ENCODE results near the gene HMGB2. TPM values are rescaled to one million over a fixed set of nuclear protein-coding genes. Genes with fewer than 3 reads are reported as not detected.

HMGB2 gene
- total RNA-seq, 1 donor from 2014 or later: 66.9 TPM

- Mint-ChIP-seq H3K27ac (ENCODE audit: unreplicated experiment) (no peak overlapping the region), H3K9me3 (ENCODE audit: unreplicated experiment) (peaks cover 14% of the 10 kb centered on the region), H3K36me3 (ENCODE audit: unreplicated experiment) (no peaks in the 10 kb centered on the region)
Measured at GRCh38 chr4:173374588-173374987, 40.4 kb upstream of the HMGB2 start.

GRCh38 chr4:173371292-173372192 lies 37.4 kb upstream of the HMGB2 start:
- no peak for TF ChIP-seq CTCF (IDR thresholded peaks at IDR 0.05; ENCODE audit: partially characterized antibody, unreplicated experiment)
- Mint-ChIP-seq H3K36me3 (ENCODE audit: unreplicated experiment) (no peaks in the 10 kb centered on the region), H3K4me1 (ENCODE audit: low read depth, unreplicated experiment) (peaks cover 4% of the 10 kb centered on the region), H3K27ac (ENCODE audit: unreplicated experiment) (peak overlapping the region; percentile 98), H3K4me3 (ENCODE audit: unreplicated experiment) (peak overlapping the region; percentile 97), H3K27me3 (ENCODE audit: unreplicated experiment) (peaks cover 8% of the 10 kb centered on the region), H3K9me3 (ENCODE audit: unreplicated experiment) (peaks cover 21% of the 10 kb centered on the region)
- peak; percentile 71 for DNase-seq

More at GRCh38 chr4:173374588-173374987, 40.4 kb upstream of the HMGB2 start:
- H3K4me1 Mint-ChIP-seq (ENCODE audit: low read depth, unreplicated experiment): peaks cover 4% of the 10 kb centered on the region
- H3K4me3 Mint-ChIP-seq (ENCODE audit: unreplicated experiment): no peak overlapping the region
- DNase-seq: no peak
- H3K27me3 Mint-ChIP-seq (ENCODE audit: unreplicated experiment): peaks cover 8% of the 10 kb centered on the region
- TF ChIP-seq CTCF (IDR thresholded peaks at IDR 0.05; ENCODE audit: partially characterized antibody, unreplicated experiment): no peak

GRCh38 chr4:173370477-173371291 lies 36.5 kb upstream of the HMGB2 start, which contains the start of gene SAP30:
TSS of gene SAP30 (plus strand) at chr4:173370954. CDS start at chr4:173371183, 229 bp downstream.
- H3K27ac Mint-ChIP-seq (ENCODE audit: unreplicated experiment): peak within 1 kb of the TSS; percentile 99

GRCh38 chr4:173370130-173370476 lies 35.9 kb upstream of the HMGB2 start:
- H3K27me3 Mint-ChIP-seq (ENCODE audit: unreplicated experiment): peaks cover 8% of the 10 kb centered on the region
- peak; percentile 32 for DNase-seq
- no peak for TF ChIP-seq CTCF (IDR thresholded peaks at IDR 0.05; ENCODE audit: partially characterized antibody, unreplicated experiment)
- H3K4me3 Mint-ChIP-seq (ENCODE audit: unreplicated experiment): peak overlapping the region; percentile 98
- peaks cover 21% of the 10 kb centered on the region for H3K9me3 Mint-ChIP-seq (ENCODE audit: unreplicated experiment)
- peaks cover 4% of the 10 kb centered on the region for H3K4me1 Mint-ChIP-seq (ENCODE audit: low read depth, unreplicated experiment)
- no peaks in the 10 kb centered on the region for H3K36me3 Mint-ChIP-seq (ENCODE audit: unreplicated experiment)
- H3K27ac Mint-ChIP-seq (ENCODE audit: unreplicated experiment): peak overlapping the region; percentile 49

More at GRCh38 chr4:173370477-173371291, 36.5 kb upstream of the HMGB2 start, which contains the start of gene SAP30:
- Mint-ChIP-seq H3K36me3 (ENCODE audit: unreplicated experiment) (no peaks in the 10 kb centered on the region), H3K9me3 (ENCODE audit: unreplicated experiment) (peaks cover 21% of the 10 kb centered on the region), H3K4me1 (ENCODE audit: low read depth, unreplicated experiment) (peaks cover 4% of the 10 kb centered on the region), H3K4me3 (ENCODE audit: unreplicated experiment) (peak within 1 kb of the TSS; percentile 98), H3K27me3 (ENCODE audit: unreplicated experiment) (peaks cover 8% of the 10 kb centered on the region)
- TF ChIP-seq CTCF (IDR thresholded peaks at IDR 0.05; ENCODE audit: partially characterized antibody, unreplicated experiment): no peak
- peak; percentile 98 for DNase-seq

All from glutamatergic neuron (in vitro differentiated cells).